H1 (cell line): ENCODE data around the gene PRR5. TPM values are rescaled to one million over a fixed set of nuclear protein-coding genes. Genes with fewer than 3 reads are reported as not detected.

Source experiments
- CTCF ChIA-PET: fragments of 300-600 bp; sonication (Branson Sonifier 250); formaldehyde crosslinking; loops from one replicate; lab custom pipeline; 2021; ENCODE audit not compliant: partially characterized antibody; lab: Charles Lee
- POLR2A ChIA-PET: fragments of 300-600 bp; sonication (Branson Sonifier 250); formaldehyde crosslinking; loops from one replicate; lab custom pipeline; 2021; ENCODE audit warnings: inconsistent platforms; ENCODE audit not compliant: partially characterized antibody; lab: Charles Lee
- DNase-seq, 2 experiments: peaks; one replicate each; pipeline versions ENCODE4 v3.0.0 to v3.0.0-alpha.2; 2010 to 2022; ENCODE audit warnings: low spot score in 2 of 2, low read depth in 1 of 2, mixed read lengths in 1 of 2
- FAIRE-seq: peaks from 2 replicates; lab custom pipeline; 2011; peaks lifted over from hg19 to GRCh38; lab: Jason Lieb, UNC
- H2AFZ ChIP-seq: 2 replicates; pipeline ENCODE4 v1.8.1; 2012; ENCODE audit warnings: low read length, inconsistent platforms
- H2AK5ac ChIP-seq: 2 replicates; pipeline ENCODE4 v1.6.1; 2013; ENCODE audit warnings: low read depth, low read length
- H2BK120ac ChIP-seq: replicated peaks from 2 replicates; pipeline ENCODE3; 2013; ENCODE audit warnings: low read depth, low read length, inconsistent platforms
- H2BK12ac ChIP-seq: 2 replicates; pipeline ENCODE4 v1.6.1; 2013; ENCODE audit warnings: low read depth, low read length
- H2BK15ac ChIP-seq: 2 replicates; pipeline ENCODE4 v1.6.1; 2013; ENCODE audit warnings: low read length
- H2BK20ac ChIP-seq: 2 replicates; pipeline ENCODE4 v1.6.1; 2013; ENCODE audit warnings: low read length
- H2BK5ac ChIP-seq: 2 replicates; pipeline ENCODE4 v1.6.1; 2013; ENCODE audit warnings: low read depth, low read length
- H3K14ac ChIP-seq: 2 replicates; pipeline ENCODE4 v1.6.1; 2013; ENCODE audit warnings: inconsistent platforms; ENCODE audit not compliant: insufficient read length
- H3K18ac ChIP-seq: 2 replicates; pipeline ENCODE4 v1.6.1; 2013; ENCODE audit warnings: low read length; ENCODE audit errors: extremely low read depth
- H3K23ac ChIP-seq: 2 replicates; pipeline ENCODE4 v1.6.1; 2013; ENCODE audit warnings: inconsistent platforms; ENCODE audit not compliant: insufficient read length
- H3K23me2 ChIP-seq: 2 replicates; pipeline ENCODE4 v1.6.1; 2013; ENCODE audit warnings: low read depth, low read length
- H3K27ac ChIP-seq: 2 replicates; pipeline ENCODE4 v1.6.1; 2011; ENCODE audit warnings: low read depth, low read length, inconsistent platforms
- H3K27me3 ChIP-seq, 4 experiments: replicated peaks in 1 of 4; 1 replicate in 1 of 4; 2 replicates in 3 of 4; pipeline versions ENCODE4 v1.6.1 to v1.8.1; 2011 to 2013; ENCODE audit warnings: low read length in 3 of 4, mild to moderate bottlenecking in 3 of 4, inconsistent platforms in 2 of 4, mixed read lengths in 2 of 4, moderate library complexity in 1 of 4; ENCODE audit not compliant: control insufficient read depth in 3 of 4, insufficient read depth in 3 of 4; ENCODE audit errors: extremely low read depth in 1 of 4
- H3K36me3 ChIP-seq, 4 experiments: 2 replicates each; pipeline versions ENCODE4 v1.6.1 to v1.8.1; 2011 to 2013; ENCODE audit warnings: mild to moderate bottlenecking in 4 of 4, low read length in 3 of 4, moderate library complexity in 2 of 4, control low read depth in 1 of 4, inconsistent platforms in 1 of 4; ENCODE audit not compliant: insufficient read depth in 4 of 4, control insufficient read depth in 2 of 4
- H3K4ac ChIP-seq: replicated peaks from 2 replicates; pipeline ENCODE3; 2013; ENCODE audit warnings: low read length, low read depth, mixed read lengths, inconsistent platforms; ENCODE audit not compliant: insufficient read length
- H3K4me1 ChIP-seq, 4 experiments: replicated peaks in 1 of 4; 1 replicate in 1 of 4; 2 replicates in 3 of 4; pipeline versions ENCODE4 v1.6.1 to v1.8.1; 2011 to 2013; ENCODE audit warnings: low read length in 3 of 4, inconsistent platforms in 2 of 4, mixed read lengths in 1 of 4; ENCODE audit not compliant: insufficient read depth in 4 of 4, control insufficient read depth in 3 of 4
- H3K4me2 ChIP-seq, 2 experiments: 2 replicates each; pipeline versions ENCODE4 v1.6.1 to v1.8.1; 2011 to 2013; ENCODE audit warnings: low read depth in 2 of 2, low read length in 2 of 2, control low read depth in 1 of 2, inconsistent platforms in 1 of 2, mild to moderate bottlenecking in 1 of 2; ENCODE audit not compliant: insufficient read depth in 1 of 2
- H3K4me3 ChIP-seq, 4 experiments: fragments of 200-600, 300-600 bp in 1 of 4; sonication (generic), shearing (Covaris generic), sonication (Bioruptor Twin) in 1 of 4; 2 replicates each; pipeline versions ENCODE4 v1.5.1 to v1.8.1; 2011 to 2016; ENCODE audit warnings: low read length in 4 of 4, low read depth in 3 of 4, control low read depth in 2 of 4, inconsistent platforms in 2 of 4, mild to moderate bottlenecking in 2 of 4, mixed read lengths in 1 of 4, moderate library complexity in 1 of 4; ENCODE audit not compliant: insufficient read depth in 2 of 4; ENCODE audit errors: extremely low read depth in 1 of 4
- H3K56ac ChIP-seq: replicated peaks from 2 replicates; pipeline ENCODE3; 2013; ENCODE audit warnings: low read depth, mild to moderate bottlenecking, mixed read lengths, low read length, inconsistent platforms; ENCODE audit not compliant: insufficient read length
- H3K79me1 ChIP-seq: 2 replicates; pipeline ENCODE4 v1.6.1; 2013; ENCODE audit warnings: low read depth, low read length, control low read depth
- H3K79me2 ChIP-seq, 2 experiments: 2 replicates each; pipeline versions ENCODE4 v1.6.1 to v1.8.1; 2012 to 2013; ENCODE audit warnings: low read length in 2 of 2, mild to moderate bottlenecking in 2 of 2, inconsistent platforms in 1 of 2; ENCODE audit not compliant: insufficient read depth in 2 of 2, control insufficient read depth in 1 of 2
- H3K9ac ChIP-seq, 4 experiments: replicated peaks in 1 of 4; 1 replicate in 1 of 4; 2 replicates in 3 of 4; pipeline versions ENCODE4 v1.6.1 to v1.8.1; 2011 to 2013; ENCODE audit warnings: low read depth in 3 of 4, low read length in 3 of 4, control low read depth in 2 of 4, mild to moderate bottlenecking in 2 of 4, moderate library complexity in 2 of 4, inconsistent platforms in 1 of 4; ENCODE audit errors: extremely low read depth in 1 of 4
- H3K9me3 ChIP-seq, 2 experiments: 2 replicates each; pipeline versions ENCODE4 v1.6.1 to v1.8.1; 2012 to 2013; ENCODE audit warnings: mild to moderate bottlenecking in 2 of 2, moderate library complexity in 2 of 2, control low read depth in 1 of 2, inconsistent platforms in 1 of 2, low read depth in 1 of 2, low read length in 1 of 2, mixed read lengths in 1 of 2; ENCODE audit not compliant: insufficient read depth in 2 of 2
- H4K20me1 ChIP-seq, 2 experiments: replicated peaks in 1 of 2; 2 replicates each; pipeline versions ENCODE3 to v1.8.1; 2011 to 2013; ENCODE audit warnings: inconsistent platforms in 2 of 2, low read length in 2 of 2, mild to moderate bottlenecking in 1 of 2; ENCODE audit not compliant: insufficient read depth in 2 of 2, control insufficient read depth in 1 of 2
- H4K5ac ChIP-seq: 2 replicates; pipeline ENCODE4 v1.6.1; 2013; ENCODE audit warnings: low read length, low read depth, mixed read lengths, inconsistent platforms; ENCODE audit not compliant: insufficient read length
- H4K8ac ChIP-seq: 2 replicates; pipeline ENCODE4 v1.8.0; 2013; ENCODE audit warnings: mild to moderate bottlenecking, moderate library complexity, low read length, inconsistent platforms; ENCODE audit not compliant: insufficient read depth; ENCODE audit errors: extremely low read depth
- H4K91ac ChIP-seq: replicated peaks from 2 replicates; pipeline ENCODE3; 2013; ENCODE audit warnings: low read length, mixed read lengths, inconsistent platforms; ENCODE audit not compliant: insufficient read length
- ATF2 ChIP-seq: IDR thresholded peaks from 2 replicates; pipeline ENCODE4 v1.6.1; 2012; ENCODE audit warnings: low read length, inconsistent platforms
- BRCA1 ChIP-seq: IDR thresholded peaks from 2 replicates; pipeline ENCODE4 v1.6.1; 2012; ENCODE audit warnings: low read depth, low read length, improper control_type of control experiment
- CBX5 ChIP-seq: fragments of 300-800, 300-1000 bp; sonication (generic); IDR thresholded peaks from 2 replicates; pipeline ENCODE4 v1.7.1; 2016; ENCODE audit warnings: antibody characterized with exemption, low read length, low read depth
- CEBPB ChIP-seq: IDR thresholded peaks from 2 replicates; pipeline ENCODE4 v1.6.1; 2012; ENCODE audit warnings: low read depth, low read length
- GABPA ChIP-seq: IDR thresholded peaks from 2 replicates; pipeline ENCODE4 v1.6.1; 2011; ENCODE audit warnings: mild to moderate bottlenecking, low read length, moderate library complexity, borderline replicate concordance; ENCODE audit not compliant: insufficient read depth
- HDAC6 ChIP-seq: IDR thresholded peaks from one replicate; pipeline ENCODE4 v1.7.1; 2012; ENCODE audit warnings: low read depth, mild to moderate bottlenecking, inconsistent platforms, low read length, moderate library complexity
- JUND ChIP-seq: IDR thresholded peaks from 2 replicates; pipeline ENCODE4 v1.6.1; 2011; ENCODE audit warnings: mild to moderate bottlenecking, improper control_type of control experiment, low read length
- KDM5A ChIP-seq: fragments of 200-600 bp; IDR thresholded peaks from 2 replicates; pipeline ENCODE4 v1.7.1; 2012; ENCODE audit warnings: mild to moderate bottlenecking, low read length, inconsistent platforms, mixed read lengths
- NANOG ChIP-seq: IDR thresholded peaks from 2 replicates; pipeline ENCODE4 v1.6.1; 2011; ENCODE audit warnings: low read length, low read depth, mild to moderate bottlenecking, inconsistent platforms; ENCODE audit not compliant: insufficient read depth, poor library complexity, severe bottlenecking
- POLR2AphosphoS5 ChIP-seq: IDR thresholded peaks from 2 replicates; pipeline ENCODE4 v1.6.1; 2011; ENCODE audit warnings: low read depth, low read length
- SP2 ChIP-seq: IDR thresholded peaks from 2 replicates; pipeline ENCODE4 v1.6.1; 2012; ENCODE audit warnings: mild to moderate bottlenecking, low read length, inconsistent platforms
- SUZ12 ChIP-seq: fragments of 200-600 bp; sonication (generic); IDR thresholded peaks from 2 replicates; pipeline ENCODE4 v1.6.1; 2012; ENCODE audit warnings: mild to moderate bottlenecking, inconsistent platforms, low read length, moderate library complexity, mixed read lengths
- TEAD4 ChIP-seq: IDR thresholded peaks from 2 replicates; pipeline ENCODE4 v1.6.1; 2012; ENCODE audit warnings: low read depth, low read length, inconsistent platforms, mixed read lengths
- WGBS, 2 experiments: shearing (Covaris generic) in 1 of 2; methylation state at CpG; one replicate each; pipeline versions ENCODE4 v1.1.6 to v1.1.7; 2013 to 2015; ENCODE audit warnings: low lambda C conversion rate in 2 of 2, mixed read lengths in 2 of 2, inconsistent platforms in 1 of 2, low coverage in 1 of 2, missing lambda C conversion rate in 1 of 2; ENCODE audit not compliant: insufficient replicate concordance in 2 of 2, insufficient coverage in 1 of 2, insufficient read length in 1 of 2; ENCODE audit errors: extremely low coverage in 1 of 2, missing lambda C conversion rate in 1 of 2; 5-methylcytosine and 5-hydroxymethylcytosine counted together
- polyA plus RNA-seq, 7 experiments: library from polyadenylated mRNA; depleted of rRNA in 3 of 7; stranded (reverse) in 5 of 7; unstranded in 2 of 7; fragments of >200 nt in 5 of 7; fragments of 200-250 nt in 2 of 7; gene quantifications; 1 replicate in 5 of 7; 2 replicates in 1 of 7; 4 replicates in 1 of 7; pipeline versions ENCODE4 v1.2.1 to v1.2.3, GENCODE V29; 2011 to 2013; ENCODE audit warnings: missing spikeins in 2 of 7, mixed read lengths in 2 of 7
- total RNA-seq: library from RNA; stranded (reverse); fragmentation: NEBNext Ultra II Directional; extraction: Animal tissue kit (Norgen Biotek cat#: 25700); gene quantifications from 2 replicates; pipeline ENCODE4 v1.2.1, GENCODE V29; 2021

PRR5 gene
- total and polyA plus RNA-seq, 2 of the 8 experiments (the other 6 are each of a cell fraction or from before 2014, with no cell fraction given), result 16.5 to 25.7 TPM

- peak overlapping the region; percentile 30 for H4K91ac ChIP-seq
- H3K4me1 ChIP-seq, result peaks cover 0 to 4% (median 0%) of the 10 kb centered on the region in 4 experiments; a peak in 3 of 7 replicates
- 81% methylated on average over 4 of the region's 4 CpGs; no CpG with 5 or more reads in 1 of the 2 experiments for WGBS, 2 experiments
- H2BK15ac ChIP-seq, result no peak overlapping the region
- no peak overlapping the region; the same call in 1 of the 2 replicates for H3K27ac ChIP-seq
- no peak overlapping the region for H4K8ac ChIP-seq
- no peak overlapping the region for H3K56ac ChIP-seq
- no peak overlapping the region for H2BK120ac ChIP-seq
- H3K79me1 ChIP-seq, result no peaks in the 10 kb centered on the region; the same call in 1 of the 2 replicates
- no peak overlapping the region for H3K18ac ChIP-seq
- H2BK12ac ChIP-seq, result no peak overlapping the region
- DNase-seq (no peak), FAIRE-seq (no peak)
- H3K79me2 ChIP-seq, result no peaks in the 10 kb centered on the region
- H3K9ac ChIP-seq, result no peak overlapping the region
- peaks cover 4 to 7% of the 10 kb centered on the region in 2 experiments for H4K20me1 ChIP-seq
- H2BK5ac ChIP-seq, result no peak overlapping the region
- H3K4me3 ChIP-seq, result no peak overlapping the region
- H3K14ac ChIP-seq, result no peak overlapping the region
- H4K5ac ChIP-seq, result no peak overlapping the region
- no peak overlapping the region for H3K23ac ChIP-seq
- no peak overlapping the region for H2BK20ac ChIP-seq
- H3K36me3 ChIP-seq, result no peaks in the 10 kb centered on the region
- H3K4ac ChIP-seq, result no peak overlapping the region
- no peaks in the 10 kb centered on the region for H3K9me3 ChIP-seq
- POLR2A ChIA-PET, result no interaction called here
- H3K27me3 ChIP-seq, result no peaks in the 10 kb centered on the region
- CTCF ChIA-PET, result interaction anchor here (0.9 to 9.8 kb wide), 4 partner anchors 10 to 30 kb away, joined by 3 to 80 read pairs (median 3); no protein-coding TSS in a partner anchor
- 0 out of 4 replicates have a peak overlapping the region, but pooled peaks of 1 of the 2 experiments have one; percentile 5 for H3K4me2 ChIP-seq
- no peak overlapping the region for H2AK5ac ChIP-seq
- no peaks in the 10 kb centered on the region for H3K23me2 ChIP-seq
- H2AFZ ChIP-seq, result no peak overlapping the region
- no peak for TF ChIP-seq ATF2
- no peak for TF ChIP-seq KDM5A
- no peak for TF ChIP-seq SUZ12
- TF ChIP-seq SP2, result no peak
- TF ChIP-seq POLR2AphosphoS5, result no peak
- no peak for TF ChIP-seq CEBPB
- no peak for TF ChIP-seq GABPA
- no peak for TF ChIP-seq BRCA1
- no peak for TF ChIP-seq TEAD4
- no peak for TF ChIP-seq CBX5
- no peak for TF ChIP-seq NANOG
- TF ChIP-seq HDAC6, result no peak
- TF ChIP-seq JUND, result no peak
Measured at GRCh38 chr22:44711241-44711560, 9.2 kb downstream of the PRR5 start.
